ENCODE measurements around the gene TPRN. TPM values are rescaled to one million over a fixed set of nuclear protein-coding genes. Genes with fewer than 3 reads are reported as not detected.

The TPRN gene
- total RNA-seq, 2 donors from 2014 or later, result 134 to 154 TPM

DNA sequence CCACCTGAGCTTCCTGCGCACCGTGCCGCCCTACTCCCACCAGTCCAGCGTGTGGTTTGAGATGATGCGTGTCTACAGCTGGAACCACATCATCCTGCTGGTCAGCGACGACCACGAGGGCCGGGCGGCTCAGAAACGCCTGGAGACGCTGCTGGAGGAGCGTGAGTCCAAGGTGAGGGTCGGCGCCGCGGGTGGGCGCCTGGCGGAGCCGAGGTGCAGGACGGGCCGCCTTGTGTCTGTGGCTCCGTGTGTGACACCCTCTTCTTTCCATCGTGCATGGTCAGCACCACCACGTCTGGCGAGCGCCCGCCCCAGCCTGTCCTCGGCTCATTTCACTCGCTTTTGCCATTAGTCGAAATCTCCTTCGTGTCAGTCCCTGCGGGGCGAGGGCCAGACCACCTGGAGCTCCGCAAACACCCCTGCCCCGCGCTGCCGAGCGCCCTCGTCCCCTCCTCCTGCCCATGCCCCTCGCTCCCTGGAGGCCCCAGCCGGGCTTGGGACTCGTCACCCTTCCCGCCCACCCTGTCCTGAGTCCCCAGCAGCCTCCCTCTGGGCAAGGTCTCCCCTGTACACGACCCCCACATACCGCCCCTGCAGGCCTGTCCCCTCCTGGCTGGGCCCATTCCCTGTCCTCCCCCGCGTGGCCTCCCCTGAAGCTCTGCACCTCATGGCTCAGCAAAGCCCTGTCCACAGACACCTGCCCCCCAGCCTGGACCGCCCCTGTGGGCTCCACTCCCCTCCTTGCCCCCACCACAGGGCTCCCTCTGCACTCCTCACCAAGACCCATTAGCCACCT lies 54.6 kb downstream of the TPRN start:
- intact Hi-C loops (cut with DNase I, micrococcal nuclease), result no loop called here
- no peak for DNase-seq
- ATAC-seq, result no peak

DNA sequence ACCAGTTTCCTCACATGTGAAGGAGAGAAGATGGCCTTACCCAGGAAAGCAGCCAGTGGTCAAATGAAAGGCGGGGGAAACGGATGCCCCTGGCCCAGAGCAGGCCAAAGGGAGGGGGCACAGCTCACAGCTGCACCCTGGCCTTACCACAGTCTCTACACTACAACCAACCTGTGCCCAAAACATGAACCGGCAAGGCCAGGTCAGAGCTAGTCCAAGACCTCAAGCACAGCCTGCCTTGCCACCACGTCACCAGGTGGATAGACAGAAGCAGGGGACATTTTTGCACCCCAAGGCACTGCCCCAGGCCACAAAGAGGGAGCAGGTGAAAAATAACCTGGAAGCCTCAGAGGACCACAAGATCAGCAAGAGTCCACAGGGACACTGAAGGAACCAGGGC lies 57.1 kb downstream of the TPRN start:
- no peak for ATAC-seq
- intact Hi-C loops (cut with DNase I, micrococcal nuclease), result loop anchor here in 1 of 2 donors (5.0 kb wide), 1 partner anchor 49 kb away; no protein-coding TSS in a partner anchor

DNA sequence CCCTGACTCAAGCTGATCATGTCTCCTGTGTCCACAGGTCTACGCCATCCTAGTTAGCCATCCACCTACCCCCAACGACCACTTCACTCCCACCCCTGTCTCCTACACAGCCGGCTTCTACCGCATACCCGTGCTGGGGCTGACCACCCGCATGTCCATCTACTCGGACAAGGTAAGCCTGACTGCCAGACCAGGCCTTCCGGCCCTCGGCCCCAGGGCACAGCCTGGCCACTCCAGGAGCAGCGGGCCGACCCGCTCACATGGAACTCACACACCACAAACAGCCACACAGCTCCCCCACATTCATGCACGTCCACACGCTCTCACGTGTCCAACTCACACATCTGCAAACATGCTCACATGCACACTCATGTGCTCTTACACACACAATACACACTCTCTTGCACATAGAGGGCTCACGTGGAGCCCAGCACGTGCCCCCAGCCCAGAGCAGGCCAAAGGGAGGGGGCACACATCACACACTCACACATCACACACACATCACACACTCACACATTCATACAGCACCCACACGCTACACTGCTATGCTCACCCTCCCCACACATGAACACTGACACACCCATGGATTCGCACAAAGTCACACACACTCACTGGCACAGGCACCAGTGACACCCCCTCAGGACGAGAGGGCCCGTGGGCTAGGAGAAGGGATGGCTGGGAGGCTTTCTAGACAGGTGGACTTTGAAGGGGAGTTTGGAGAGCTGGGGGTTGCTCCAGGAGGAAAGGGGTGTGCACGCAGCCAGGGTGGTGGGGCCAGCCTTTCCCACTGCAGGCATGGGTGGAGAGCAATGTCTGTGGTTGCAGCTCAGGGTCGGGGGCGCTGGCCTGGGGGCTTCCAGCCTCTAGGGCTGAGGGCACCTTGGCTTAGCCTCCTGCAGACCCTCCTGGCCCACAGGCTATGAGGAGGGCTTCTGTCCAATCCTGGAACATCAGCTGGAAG lies 58.3 kb downstream of the TPRN start:
- ATAC-seq (no peak), DNase-seq (no peak)
- intact Hi-C loops (cut with DNase I, micrococcal nuclease), result loop anchor here in 1 of 2 donors (5.0 kb wide), 1 partner anchor 50 kb away; no protein-coding TSS in a partner anchor

More for the DNA sequence above, 57.1 kb downstream of the TPRN start:
- no peak for DNase-seq

Small RNA genes within 50 kb of the gene (microRNA-seq; reads per million reads assigned to microRNA genes)
- gene MIR3621, result 0 reads per million in 2 donors

Other genes with a start within 250 kb of the TPRN start
- 10 to 100 TPM in 1 of 2 donors, 1 to 10 TPM in 1; 8.5 to 10.2 TPM for gene LCN12, start 248.5 kb downstream of the TPRN start, total RNA-seq
- gene PTGDS, start 223.2 kb downstream of the TPRN start, total RNA-seq, result 10 to 100 TPM in 1 of 2 donors, 1 to 10 TPM in 1; 8.7 to 36.9 TPM
- under 1 TPM in 1 of 2 donors, not detected in 1; 0.06 TPM for gene LCNL1, start 217.7 kb downstream of the TPRN start, total RNA-seq
- gene PAXX, start 208.3 kb downstream of the TPRN start, total RNA-seq, result 10 to 100 TPM; 33.3 to 41.2 TPM
- gene CLIC3, start 204.2 kb downstream of the TPRN start, total RNA-seq, result 1 to 10 TPM; 3.2 to 3.8 TPM
- gene ABCA2, start 172.5 kb downstream of the TPRN start, total RNA-seq, result 10 to 100 TPM; 55.5 to 56.0 TPM
- not detected for gene FUT7, start 168.7 kb downstream of the TPRN start, total RNA-seq
- 100 to 1,000 TPM; 170 to 204 TPM for gene NPDC1, start 154.6 kb downstream of the TPRN start, total RNA-seq
- gene ENTPD2, start 146.7 kb downstream of the TPRN start, total RNA-seq, result 10 to 100 TPM; 25.0 to 26.3 TPM
- 10 to 100 TPM; 10.3 to 16.8 TPM for gene SAPCD2, start 130.2 kb downstream of the TPRN start, total RNA-seq
- gene UAP1L1, start 123.2 kb downstream of the TPRN start, total RNA-seq, result 10 to 100 TPM; 13.0 to 18.2 TPM
- gene MAN1B1, start 113.8 kb downstream of the TPRN start, total RNA-seq, result 10 to 100 TPM; 50.0 to 53.5 TPM
- gene DPP7, start 86.0 kb downstream of the TPRN start, total RNA-seq, result 10 to 100 TPM; 53.1 to 66.0 TPM
- under 1 TPM; 0.46 to 0.47 TPM for gene GRIN1, start 61.6 kb downstream of the TPRN start, total RNA-seq
- gene LRRC26, start 30.7 kb downstream of the TPRN start, total RNA-seq, result 10 to 100 TPM; 70.0 to 95.7 TPM
- under 1 TPM; 0.67 to 0.70 TPM for gene TMEM210, start 28.7 kb downstream of the TPRN start, total RNA-seq
- gene ANAPC2, start 12.2 kb downstream of the TPRN start, total RNA-seq, result 10 to 100 TPM; 50.6 to 64.1 TPM
- 10 to 100 TPM; 56.7 to 68.8 TPM for gene SSNA1, start 12.1 kb downstream of the TPRN start, total RNA-seq
- 10 to 100 TPM; 36.2 to 40.0 TPM for gene TMEM203, start 4.9 kb upstream of the TPRN start, total RNA-seq
- gene NDOR1, start 5.0 kb upstream of the TPRN start, total RNA-seq, result 10 to 100 TPM; 12.1 to 18.8 TPM
- 1 to 10 TPM; 5.1 to 9.7 TPM for gene RNF208, start 21.5 kb upstream of the TPRN start, total RNA-seq
- under 1 TPM; 0.43 to 0.47 TPM for gene CYSRT1, start 24.4 kb upstream of the TPRN start, total RNA-seq
- not detected for gene RNF224, start 26.8 kb upstream of the TPRN start, total RNA-seq
- gene SLC34A3, start 30.2 kb upstream of the TPRN start, total RNA-seq, result not detected
- 100 to 1,000 TPM; 353 to 486 TPM for gene TUBB4B, start 40.5 kb upstream of the TPRN start, total RNA-seq
- gene STPG3, start 50.5 kb upstream of the TPRN start, total RNA-seq, result not detected
- gene NELFB, start 54.6 kb upstream of the TPRN start, total RNA-seq, result 10 to 100 TPM; 61.6 to 70.3 TPM
- gene TOR4A, start 77.0 kb upstream of the TPRN start, total RNA-seq, result 10 to 100 TPM; 59.3 to 60.8 TPM
- 100 to 1,000 TPM; 163 to 181 TPM for gene NRARP, start 101.5 kb upstream of the TPRN start, total RNA-seq
- gene EXD3, start 222.4 kb upstream of the TPRN start, total RNA-seq, result 10 to 100 TPM; 44.1 to 57.3 TPM
- 10 to 100 TPM; 33.3 to 42.6 TPM for gene NOXA1, start 222.7 kb upstream of the TPRN start, total RNA-seq
- 100 to 1,000 TPM; 108 to 120 TPM for gene ENTPD8, start 240.6 kb upstream of the TPRN start, total RNA-seq